Measurements from ENCODE around the gene SUCLA2.

DNA sequence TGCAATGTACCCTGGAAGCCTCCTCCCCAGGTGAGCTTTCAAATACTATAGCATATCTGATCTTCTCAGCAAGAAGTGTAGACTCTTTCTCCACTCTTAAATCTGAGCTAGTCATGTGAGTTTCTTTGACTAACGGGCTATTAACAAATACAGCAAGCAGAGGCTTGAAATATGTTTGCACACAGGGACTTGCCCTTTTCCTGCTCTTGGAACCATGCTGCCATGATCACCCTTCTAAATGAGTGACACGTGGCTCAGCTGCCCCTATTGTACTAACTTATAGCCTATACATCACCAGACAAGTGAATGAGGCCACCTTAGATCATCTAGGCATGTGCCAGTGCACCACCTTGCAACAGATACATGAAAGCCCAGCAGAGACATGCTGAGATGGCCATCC, 13.3 kb upstream of the SUCLA2 start:
- TF ChIP-seq, protein P1, sequence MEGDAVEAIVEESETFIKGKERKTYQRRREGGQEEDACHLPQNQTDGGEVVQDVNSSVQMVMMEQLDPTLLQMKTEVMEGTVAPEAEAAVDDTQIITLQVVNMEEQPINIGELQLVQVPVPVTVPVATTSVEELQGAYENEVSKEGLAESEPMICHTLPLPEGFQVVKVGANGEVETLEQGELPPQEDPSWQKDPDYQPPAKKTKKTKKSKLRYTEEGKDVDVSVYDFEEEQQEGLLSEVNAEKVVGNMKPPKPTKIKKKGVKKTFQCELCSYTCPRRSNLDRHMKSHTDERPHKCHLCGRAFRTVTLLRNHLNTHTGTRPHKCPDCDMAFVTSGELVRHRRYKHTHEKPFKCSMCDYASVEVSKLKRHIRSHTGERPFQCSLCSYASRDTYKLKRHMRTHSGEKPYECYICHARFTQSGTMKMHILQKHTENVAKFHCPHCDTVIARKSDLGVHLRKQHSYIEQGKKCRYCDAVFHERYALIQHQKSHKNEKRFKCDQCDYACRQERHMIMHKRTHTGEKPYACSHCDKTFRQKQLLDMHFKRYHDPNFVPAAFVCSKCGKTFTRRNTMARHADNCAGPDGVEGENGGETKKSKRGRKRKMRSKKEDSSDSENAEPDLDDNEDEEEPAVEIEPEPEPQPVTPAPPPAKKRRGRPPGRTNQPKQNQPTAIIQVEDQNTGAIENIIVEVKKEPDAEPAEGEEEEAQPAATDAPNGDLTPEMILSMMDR (IDR thresholded peaks at IDR 0.05; ENCODE audit: insufficient read depth, low read length): no peak
- TF ChIP-seq POLR2AphosphoS5 (IDR thresholded peaks at IDR 0.05; ENCODE audit: low read depth): no peak
- TF ChIP-seq GABPA (IDR thresholded peaks at IDR 0.05; ENCODE audit: low read depth): no peak
- TF ChIP-seq, protein P2, sequence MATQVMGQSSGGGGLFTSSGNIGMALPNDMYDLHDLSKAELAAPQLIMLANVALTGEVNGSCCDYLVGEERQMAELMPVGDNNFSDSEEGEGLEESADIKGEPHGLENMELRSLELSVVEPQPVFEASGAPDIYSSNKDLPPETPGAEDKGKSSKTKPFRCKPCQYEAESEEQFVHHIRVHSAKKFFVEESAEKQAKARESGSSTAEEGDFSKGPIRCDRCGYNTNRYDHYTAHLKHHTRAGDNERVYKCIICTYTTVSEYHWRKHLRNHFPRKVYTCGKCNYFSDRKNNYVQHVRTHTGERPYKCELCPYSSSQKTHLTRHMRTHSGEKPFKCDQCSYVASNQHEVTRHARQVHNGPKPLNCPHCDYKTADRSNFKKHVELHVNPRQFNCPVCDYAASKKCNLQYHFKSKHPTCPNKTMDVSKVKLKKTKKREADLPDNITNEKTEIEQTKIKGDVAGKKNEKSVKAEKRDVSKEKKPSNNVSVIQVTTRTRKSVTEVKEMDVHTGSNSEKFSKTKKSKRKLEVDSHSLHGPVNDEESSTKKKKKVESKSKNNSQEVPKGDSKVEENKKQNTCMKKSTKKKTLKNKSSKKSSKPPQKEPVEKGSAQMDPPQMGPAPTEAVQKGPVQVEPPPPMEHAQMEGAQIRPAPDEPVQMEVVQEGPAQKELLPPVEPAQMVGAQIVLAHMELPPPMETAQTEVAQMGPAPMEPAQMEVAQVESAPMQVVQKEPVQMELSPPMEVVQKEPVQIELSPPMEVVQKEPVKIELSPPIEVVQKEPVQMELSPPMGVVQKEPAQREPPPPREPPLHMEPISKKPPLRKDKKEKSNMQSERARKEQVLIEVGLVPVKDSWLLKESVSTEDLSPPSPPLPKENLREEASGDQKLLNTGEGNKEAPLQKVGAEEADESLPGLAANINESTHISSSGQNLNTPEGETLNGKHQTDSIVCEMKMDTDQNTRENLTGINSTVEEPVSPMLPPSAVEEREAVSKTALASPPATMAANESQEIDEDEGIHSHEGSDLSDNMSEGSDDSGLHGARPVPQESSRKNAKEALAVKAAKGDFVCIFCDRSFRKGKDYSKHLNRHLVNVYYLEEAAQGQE (IDR thresholded peaks at IDR 0.05; ENCODE audit: insufficient replicate concordance, low read depth): no peak

All from HL-60 (cell line).